GM10266 (cell line): ENCODE data around the gene DNAH10.

ENCODE experiments used
- DNase-seq: peaks from one replicate; pipeline ENCODE4 v3.0.0; 2012; ENCODE audit errors: extremely low spot score
- TF ChIP-seq, protein P1 (sequence below): IDR thresholded peaks from 2 replicates; pipeline ENCODE4 v1.5.1; 2012; ENCODE audit warnings: mild to moderate bottlenecking, low read depth; ENCODE audit not compliant: control insufficient read depth, insufficient read depth; ENCODE audit errors: missing control alignments

Gene DNAH10

DNA sequence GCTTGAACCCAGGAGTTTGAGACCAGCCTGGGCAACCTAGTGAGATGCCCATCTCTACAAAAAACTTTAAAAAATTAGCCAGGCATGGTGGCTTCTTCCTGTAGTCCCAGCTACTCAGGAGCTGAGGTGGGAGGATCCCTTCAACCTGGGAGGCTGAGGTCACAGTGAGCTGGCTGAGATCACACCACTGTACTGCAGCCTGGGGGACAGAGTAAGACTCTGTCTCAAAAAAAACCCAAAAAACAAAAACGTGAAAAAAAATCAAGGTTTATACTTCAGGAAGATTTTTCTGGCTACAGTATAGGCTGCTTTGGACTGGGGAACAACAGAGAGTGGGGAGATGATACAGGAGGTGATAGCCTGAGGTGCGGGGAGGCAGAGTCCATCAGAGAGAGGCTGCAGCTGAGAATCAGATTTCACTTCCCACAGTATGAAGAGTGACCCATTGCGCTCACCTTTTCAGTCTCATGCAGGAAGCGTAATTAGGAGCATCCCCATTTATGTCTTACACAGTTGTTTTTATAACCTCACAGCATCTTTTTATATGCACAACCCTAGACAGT, 28.9 kb downstream of the DNAH10 start:
- DNase-seq, result no peak
- TF ChIP-seq, protein P1, sequence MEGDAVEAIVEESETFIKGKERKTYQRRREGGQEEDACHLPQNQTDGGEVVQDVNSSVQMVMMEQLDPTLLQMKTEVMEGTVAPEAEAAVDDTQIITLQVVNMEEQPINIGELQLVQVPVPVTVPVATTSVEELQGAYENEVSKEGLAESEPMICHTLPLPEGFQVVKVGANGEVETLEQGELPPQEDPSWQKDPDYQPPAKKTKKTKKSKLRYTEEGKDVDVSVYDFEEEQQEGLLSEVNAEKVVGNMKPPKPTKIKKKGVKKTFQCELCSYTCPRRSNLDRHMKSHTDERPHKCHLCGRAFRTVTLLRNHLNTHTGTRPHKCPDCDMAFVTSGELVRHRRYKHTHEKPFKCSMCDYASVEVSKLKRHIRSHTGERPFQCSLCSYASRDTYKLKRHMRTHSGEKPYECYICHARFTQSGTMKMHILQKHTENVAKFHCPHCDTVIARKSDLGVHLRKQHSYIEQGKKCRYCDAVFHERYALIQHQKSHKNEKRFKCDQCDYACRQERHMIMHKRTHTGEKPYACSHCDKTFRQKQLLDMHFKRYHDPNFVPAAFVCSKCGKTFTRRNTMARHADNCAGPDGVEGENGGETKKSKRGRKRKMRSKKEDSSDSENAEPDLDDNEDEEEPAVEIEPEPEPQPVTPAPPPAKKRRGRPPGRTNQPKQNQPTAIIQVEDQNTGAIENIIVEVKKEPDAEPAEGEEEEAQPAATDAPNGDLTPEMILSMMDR, result no peak

- no peak for DNase-seq
- TF ChIP-seq, protein P1, result no peak
Observed at GRCh38 chr12:123794027-123794426, 31.9 kb downstream of the DNAH10 start.

DNA sequence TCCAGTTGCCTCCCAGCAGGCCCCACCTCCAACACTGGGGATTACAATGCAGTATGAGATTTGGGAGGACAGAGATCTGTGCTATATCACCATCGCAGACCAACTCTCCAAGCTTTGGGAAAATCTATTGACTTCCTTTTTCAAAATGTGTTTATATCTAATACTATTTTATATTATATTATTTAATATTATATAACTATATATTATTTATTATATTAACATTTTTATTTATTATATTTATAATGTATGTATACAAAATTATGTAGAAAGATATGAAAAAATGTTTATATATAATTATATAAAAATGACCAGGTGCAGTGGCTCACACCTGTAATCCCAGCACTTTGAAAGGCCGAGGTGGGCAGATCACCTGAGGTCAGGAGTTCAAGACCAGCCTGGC, 36.4 kb downstream of the DNAH10 start:
- DNase-seq, result no peak

DNA sequence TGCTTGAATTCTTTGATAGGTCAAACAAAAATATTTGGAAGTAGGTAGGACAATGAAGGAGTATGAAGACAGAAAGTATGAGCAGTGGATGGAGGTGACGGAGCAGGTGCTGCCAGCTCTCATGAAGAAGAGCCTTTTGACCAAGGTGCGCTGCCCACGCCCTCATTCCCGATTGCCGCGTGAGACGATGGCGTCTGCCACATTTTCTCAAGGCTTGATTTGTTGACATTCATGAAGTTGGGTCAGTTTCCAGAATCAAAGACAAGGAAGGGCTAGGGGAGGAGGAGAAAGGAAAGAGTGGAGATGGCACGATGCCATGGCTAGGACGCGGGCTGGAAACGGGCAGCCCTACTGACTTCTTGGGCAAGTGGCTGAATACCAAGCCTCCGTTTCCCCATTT, 37.1 kb downstream of the DNAH10 start:
- no peak for DNase-seq
- TF ChIP-seq, protein P1, result no peak

More for the DNA sequence above, 36.4 kb downstream of the DNAH10 start:
- TF ChIP-seq, protein P1, result no peak

DNA sequence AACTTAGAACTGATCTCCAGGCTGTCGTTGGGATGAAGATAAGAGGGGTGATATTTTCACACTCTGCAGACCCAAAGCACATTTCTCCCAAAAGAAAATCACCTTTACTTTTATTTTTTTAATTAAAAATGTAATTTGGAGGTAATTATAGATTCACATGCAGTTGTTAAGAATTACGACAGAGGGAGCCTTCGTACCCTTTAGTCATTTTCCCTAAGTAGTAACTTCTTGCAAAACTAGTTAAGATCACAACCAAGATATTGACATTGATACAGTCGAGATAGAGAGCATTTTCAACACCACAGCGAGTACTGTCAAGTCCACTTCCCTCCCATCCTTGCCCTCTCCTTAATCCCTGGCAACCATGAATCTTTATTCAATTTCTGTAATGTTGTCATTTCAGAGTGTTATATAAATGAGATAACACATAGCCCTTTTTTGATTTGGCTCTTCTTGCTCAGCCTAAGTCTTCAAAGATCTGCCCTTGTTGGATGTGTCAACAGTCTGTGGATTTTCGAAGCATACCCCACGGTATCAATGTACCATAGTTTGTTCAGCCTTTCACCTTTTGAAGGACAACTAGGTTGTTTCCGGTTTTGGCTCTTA, 39.6 kb downstream of the DNAH10 start:
- peak; percentile 32 for DNase-seq
- TF ChIP-seq, protein P1, result no peak

DNA sequence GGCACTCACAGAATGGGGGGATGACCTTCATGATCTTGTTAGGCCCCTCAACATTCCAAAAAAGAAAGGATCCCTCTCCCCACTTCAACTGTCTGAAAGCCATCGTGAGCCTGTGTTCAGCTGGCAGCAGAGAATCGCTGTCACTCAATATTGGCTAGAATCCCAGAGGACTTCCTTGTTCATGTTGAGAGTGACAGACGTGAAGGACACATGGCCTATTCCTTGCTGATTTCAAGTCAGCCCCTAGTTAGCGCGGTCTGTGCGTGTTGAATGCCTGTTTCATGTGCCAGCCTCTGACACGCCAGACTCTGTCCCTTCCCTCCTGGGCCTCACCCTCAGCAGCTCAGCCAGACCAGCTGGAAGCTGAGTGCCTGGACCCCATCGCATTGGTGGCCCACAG, 43.1 kb downstream of the DNAH10 start:
- DNase-seq, result no peak
- TF ChIP-seq, protein P1, result no peak

GRCh38 chr12:123807002-123807401, 44.9 kb downstream of the DNAH10 start:
- TF ChIP-seq, protein P1, result no peak
- no peak for DNase-seq
